Thyroid gland (tissue), 4 donors: ENCODE data around the gene ANKHD1. TPM values are rescaled to one million over a fixed set of nuclear protein-coding genes. Genes with fewer than 3 reads are reported as not detected.

Source experiments
- DNase-seq, 2 donors: peaks; one replicate each; pipeline ENCODE4 v3.0.0-alpha.2; 2019
- H3K27ac ChIP-seq, 3 donors: fragments of 200-600 bp; sonication (generic); 1 replicate in 2 of 3; 2 replicates in 1 of 3; pipeline ENCODE4 v1.5.1; 2016 to 2019; ENCODE audit warnings: mild to moderate bottlenecking in 1 of 3, moderate library complexity in 1 of 3
- H3K27me3 ChIP-seq: fragments of 200-600 bp; sonication (generic); one replicate; pipeline ENCODE4 v1.5.1; 2019
- H3K36me3 ChIP-seq, 2 donors: fragments of 200-600 bp; sonication (generic); one replicate each; pipeline ENCODE4 v1.5.1; 2016 to 2019
- H3K4me1 ChIP-seq, 2 donors: fragments of 200-600 bp; sonication (generic); one replicate each; pipeline ENCODE4 v1.5.1; 2017 to 2019
- H3K4me3 ChIP-seq, 3 donors: fragments of 200-600 bp; sonication (generic); replicated peaks in 1 of 3; 1 replicate in 2 of 3; 2 replicates in 1 of 3; pipeline ENCODE4 v1.5.1; 2016; ENCODE audit warnings: mild to moderate bottlenecking in 1 of 3
- H3K9me3 ChIP-seq: fragments of 200-600 bp; sonication (generic); one replicate; pipeline ENCODE4 v1.5.1; 2017
- POLR2A ChIP-seq, 2 donors: fragments of 450-650 bp; IDR thresholded peaks; one replicate each; pipeline ENCODE4 v1.6.1; 2017; ENCODE audit warnings: antibody characterized with exemption in 2 of 2, mild to moderate bottlenecking in 2 of 2, moderate library complexity in 1 of 2
- WGBS, 2 donors: methylation state at CpG; one replicate each; pipeline ENCODE4 v1.1.5; 2017; 5-methylcytosine and 5-hydroxymethylcytosine counted together
- intact Hi-C: fragments of 100-400 bp; cut with DNase I; formaldehyde crosslinking; loops from one replicate; pipeline ENCODE4 v1.15.1; 2023
- total RNA-seq, 4 donors: library from RNA; depleted of rRNA; stranded (reverse); fragments of >200 nt; gene quantifications; one replicate each; pipeline ENCODE4 v1.2.3, GENCODE V29; 2016
- TF ChIP-seq, protein P1 (sequence below), 6 experiments: fragments of 200-600 bp in 3 of 6; fragments of 450-650 bp in 3 of 6; sonication (generic) in 3 of 6; IDR thresholded peaks; one replicate each; pipeline ENCODE4 v1.5.1; 2016 to 2019; ENCODE audit warnings: antibody characterized with exemption in 6 of 6, mild to moderate bottlenecking in 2 of 6, inconsistent platforms in 1 of 6, moderate library complexity in 1 of 6

Gene ANKHD1
- total RNA-seq, 4 donors from 2014 or later: 148 to 247 (median 163) TPM

DNA sequence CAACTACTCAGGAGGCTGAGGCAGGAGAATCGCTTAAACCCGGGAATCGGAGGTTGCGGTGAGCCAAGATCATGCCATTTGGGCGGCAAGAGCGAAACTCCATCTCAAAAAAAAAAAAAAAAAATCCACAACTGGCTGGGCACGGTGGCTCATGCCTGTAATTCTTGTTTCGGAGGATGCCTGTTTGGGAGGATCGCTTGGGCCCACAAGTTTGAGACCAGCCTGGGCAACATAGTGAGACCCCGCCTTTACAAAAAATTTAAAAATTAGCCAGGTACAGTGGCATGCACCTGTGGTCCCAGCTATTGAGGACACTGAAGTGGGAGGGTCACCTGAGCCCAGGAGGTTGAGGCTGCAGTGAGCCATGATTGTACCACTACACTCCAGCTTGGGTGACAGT is 144.0 kb downstream of the ANKHD1 start:
- WGBS, 2 donors: 94 to 98% methylated on average over 10 of the region's 10 CpGs
- intact Hi-C loops: loop anchor here (5.0 kb wide), 1 partner anchor 102 kb away; the partner anchor contains the start of genes IK and NDUFA2
- no peak overlapping the region for H3K4me3 ChIP-seq
- no peaks in the 10 kb centered on the region for H3K9me3 ChIP-seq
- DNase-seq: no peak
- peaks cover 23 to 30% of the 10 kb centered on the region in 2 donors for H3K4me1 ChIP-seq
- TF ChIP-seq POLR2A (IDR thresholded peaks at IDR 0.05): no peak
- TF ChIP-seq, protein P1, sequence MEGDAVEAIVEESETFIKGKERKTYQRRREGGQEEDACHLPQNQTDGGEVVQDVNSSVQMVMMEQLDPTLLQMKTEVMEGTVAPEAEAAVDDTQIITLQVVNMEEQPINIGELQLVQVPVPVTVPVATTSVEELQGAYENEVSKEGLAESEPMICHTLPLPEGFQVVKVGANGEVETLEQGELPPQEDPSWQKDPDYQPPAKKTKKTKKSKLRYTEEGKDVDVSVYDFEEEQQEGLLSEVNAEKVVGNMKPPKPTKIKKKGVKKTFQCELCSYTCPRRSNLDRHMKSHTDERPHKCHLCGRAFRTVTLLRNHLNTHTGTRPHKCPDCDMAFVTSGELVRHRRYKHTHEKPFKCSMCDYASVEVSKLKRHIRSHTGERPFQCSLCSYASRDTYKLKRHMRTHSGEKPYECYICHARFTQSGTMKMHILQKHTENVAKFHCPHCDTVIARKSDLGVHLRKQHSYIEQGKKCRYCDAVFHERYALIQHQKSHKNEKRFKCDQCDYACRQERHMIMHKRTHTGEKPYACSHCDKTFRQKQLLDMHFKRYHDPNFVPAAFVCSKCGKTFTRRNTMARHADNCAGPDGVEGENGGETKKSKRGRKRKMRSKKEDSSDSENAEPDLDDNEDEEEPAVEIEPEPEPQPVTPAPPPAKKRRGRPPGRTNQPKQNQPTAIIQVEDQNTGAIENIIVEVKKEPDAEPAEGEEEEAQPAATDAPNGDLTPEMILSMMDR (IDR thresholded peaks at IDR 0.05): no peak
- no peaks in the 10 kb centered on the region for H3K27me3 ChIP-seq
- H3K27ac ChIP-seq: no peak overlapping the region
- peaks cover 18 to 22% of the 10 kb centered on the region in 2 donors for H3K36me3 ChIP-seq

DNA sequence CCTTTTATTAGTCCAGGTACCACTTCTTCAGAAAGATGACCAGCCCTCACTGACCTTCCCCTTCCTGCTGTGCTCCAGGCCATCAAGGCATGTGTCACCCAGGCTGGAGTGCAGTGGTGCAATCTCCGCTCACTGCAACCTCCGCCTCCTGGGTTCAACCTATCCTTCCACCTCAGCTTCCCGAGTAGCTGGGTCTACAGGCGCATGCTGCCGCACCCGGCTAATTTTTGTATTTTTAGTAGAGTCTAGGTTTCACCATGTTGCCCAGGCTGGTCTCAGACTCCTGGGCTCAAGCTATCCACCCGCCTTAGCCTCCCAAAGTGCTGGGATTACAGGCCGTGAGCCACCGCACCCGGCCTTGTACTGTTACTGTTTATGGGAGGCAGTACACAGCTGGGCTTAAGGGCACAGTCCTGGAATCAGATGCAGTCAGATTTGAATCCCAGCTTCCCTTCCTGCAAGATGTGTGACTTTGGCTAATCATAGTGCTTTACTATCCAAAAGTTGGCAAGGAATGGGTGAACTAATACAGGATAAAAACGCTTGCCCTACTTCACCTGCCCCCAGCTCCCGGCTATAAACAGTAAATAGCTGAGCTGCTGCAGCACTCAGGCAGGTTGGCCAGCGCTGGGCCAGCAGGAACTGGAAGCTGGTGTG is 145.3 kb downstream of the ANKHD1 start:
- no peaks in the 10 kb centered on the region for H3K9me3 ChIP-seq
- TF ChIP-seq, protein P1 (IDR thresholded peaks at IDR 0.05): no peak
- TF ChIP-seq POLR2A (IDR thresholded peaks at IDR 0.05): no peak
- H3K4me3 ChIP-seq: no peak overlapping the region
- WGBS, 2 donors: 43 to 53% methylated on average over 13 of the region's 13 CpGs
- peak overlapping the region; percentile 50 to 99 (median 80) for H3K27ac ChIP-seq
- H3K27me3 ChIP-seq: no peaks in the 10 kb centered on the region
- H3K4me1 ChIP-seq: peaks cover 23 to 30% of the 10 kb centered on the region in 2 donors
- DNase-seq: no peak
- intact Hi-C loops: loop anchor here (5.0 kb wide), 1 partner anchor 100 kb away; the partner anchor contains the start of genes IK and NDUFA2
- H3K36me3 ChIP-seq: peaks cover 16 to 19% of the 10 kb centered on the region in 2 donors

DNA sequence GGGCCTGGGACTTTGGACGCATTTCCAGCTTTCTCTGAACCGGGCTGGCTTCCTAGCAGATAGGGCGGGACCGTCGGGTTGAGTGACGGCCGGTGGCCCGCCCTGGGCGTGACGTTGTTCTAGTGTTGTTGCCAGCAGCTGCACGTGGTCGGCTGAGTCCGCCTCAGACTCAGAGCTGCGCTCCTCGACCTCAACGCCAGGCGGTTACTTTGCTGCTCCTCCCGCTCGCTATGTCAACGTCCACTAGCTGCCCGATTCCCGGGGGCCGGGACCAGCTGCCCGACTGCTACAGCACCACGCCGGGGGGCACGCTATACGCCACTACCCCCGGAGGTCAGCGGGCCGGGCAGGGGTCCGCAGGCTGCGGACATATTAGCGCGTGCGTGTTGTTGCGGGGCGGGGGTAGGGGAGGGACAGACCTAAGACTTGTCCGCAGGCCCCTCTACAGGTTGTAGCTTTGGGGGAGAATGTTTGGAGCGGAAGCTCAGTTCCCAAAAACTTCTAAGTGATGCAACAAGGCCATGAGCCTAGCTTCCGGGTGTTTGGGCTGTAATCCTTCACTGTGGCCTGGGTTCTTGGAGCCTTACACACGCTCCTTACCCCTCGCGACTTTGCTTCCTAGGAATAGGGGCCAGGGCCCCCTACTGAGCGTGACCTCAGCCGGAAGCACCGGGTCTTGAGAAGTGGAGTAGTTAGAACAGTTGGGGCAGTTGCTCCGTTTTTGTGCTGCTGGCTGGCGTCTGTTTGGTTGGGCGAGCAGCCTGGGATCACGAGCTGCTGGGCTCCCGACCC is 146.1 kb downstream of the ANKHD1 start, which contains the start of gene EIF4EBP3:
TSS of gene EIF4EBP3 (plus strand) at position 155 of the 792 bp plus-strand sequence. CDS start at position 231, 76 bp downstream.
- peaks cover 12 to 17% of the 10 kb centered on the region in 2 donors for H3K36me3 ChIP-seq
- H3K4me3 ChIP-seq: peak within 1 kb of the TSS; percentile 0 to 55 (median 18)
- TF ChIP-seq, protein P1 (IDR thresholded peaks at IDR 0.05): peak in 5 of 6 experiments; percentile 60 to 87 (median 73)
- peak; percentile 86 to 94 for TF ChIP-seq POLR2A (IDR thresholded peaks at IDR 0.05)
- peak within 1 kb of the TSS; percentile 80 to 99 (median 92) for H3K27ac ChIP-seq
- DNase-seq: peak; percentile 98
- H3K4me1 ChIP-seq: peaks cover 23 to 30% of the 10 kb centered on the region in 2 donors
- intact Hi-C loops: loop anchor here (5.0 kb wide), 1 partner anchor 100 kb away; the partner anchor contains the start of genes IK and NDUFA2
- 1 to 2% methylated on average over 19 to 46 of the region's 52 CpGs for WGBS, 2 donors
- no peaks in the 10 kb centered on the region for H3K9me3 ChIP-seq
- H3K27me3 ChIP-seq: no peaks in the 10 kb centered on the region

DNA sequence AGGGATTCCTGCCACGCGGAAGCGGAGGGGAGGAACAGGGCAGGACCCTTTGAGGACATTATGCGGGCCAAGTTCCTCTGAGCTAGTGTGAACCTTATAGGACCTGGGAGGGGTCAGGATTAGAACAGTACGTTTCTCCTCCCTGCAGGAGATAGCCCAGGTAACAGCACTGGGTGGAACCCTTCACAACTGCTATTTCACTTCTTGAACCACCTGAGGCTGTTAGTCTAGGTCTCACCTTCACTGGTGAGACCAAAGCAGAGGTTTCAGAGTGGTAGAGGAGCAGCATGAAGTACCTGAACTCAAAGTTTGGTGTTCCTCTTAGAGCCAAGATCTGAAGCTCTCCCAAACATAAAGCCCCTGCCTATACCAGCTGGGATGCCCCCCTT is 146.7 kb downstream of the ANKHD1 start:
- Histone ChIP-seq H3K27me3 (no peaks in the 10 kb centered on the region), H3K9me3 (no peaks in the 10 kb centered on the region), H3K36me3 (peaks cover 12 to 17% of the 10 kb centered on the region in 2 donors), H3K27ac (peak overlapping the region; percentile 80 to 99 (median 92)), H3K4me1 (peaks cover 23 to 30% of the 10 kb centered on the region in 2 donors), H3K4me3 (peak overlapping the region in 2 of 3 donors; percentile 0 to 55)
- no peak for DNase-seq
- intact Hi-C loops: loop anchor here (5.0 kb wide), 1 partner anchor 99 kb away; the partner anchor contains the start of genes IK and NDUFA2
- WGBS, 2 donors: 12 to 13% methylated on average over 1 to 5 of the region's 5 CpGs
- TF ChIP-seq, protein P1 (IDR thresholded peaks at IDR 0.05): no peak
- TF ChIP-seq POLR2A (IDR thresholded peaks at IDR 0.05): peak in 1 of 2 donors; percentile 6
